Pancreas (tissue), 10 donors: ENCODE measurements around the gene CHN1. TPM values are rescaled to one million over a fixed set of nuclear protein-coding genes. Genes with fewer than 3 reads are reported as not detected.

ENCODE experiments used
- ATAC-seq, 4 donors: fragments of 200-7000 bp; cut with Tn5 transposase; one replicate each; pipeline versions ENCODE4 v1.8.0 to v1.9.1; 2020; ENCODE audit warnings: mild to moderate bottlenecking in 4 of 4, moderate library complexity in 4 of 4
- DNase-seq, 6 donors: peaks; one replicate each; pipeline ENCODE4 v3.0.0-alpha.2; 2020
- FAIRE-seq: peaks from 2 replicates; lab custom pipeline; 2012; peaks lifted over from hg19 to GRCh38; lab: Jason Lieb, UNC
- H3K27ac ChIP-seq, 4 donors: fragments of 200-600 bp; sonication (generic); 1 replicate in 3 of 4; 2 replicates in 1 of 4; pipeline versions ENCODE4 v1.5.0 to v1.8.0; 2020
- H3K27me3 ChIP-seq, 4 donors: fragments of 200-600 bp; one replicate each; pipeline ENCODE4 v1.8.0; 2021
- H3K36me3 ChIP-seq, 3 donors: fragments of 200-600 bp; sonication (generic) in 1 of 3; one replicate each; pipeline versions ENCODE4 v1.5.0 to v1.8.0; 2020 to 2021
- H3K4me1 ChIP-seq, 3 donors: fragments of 200-600 bp; one replicate each; pipeline ENCODE4 v1.8.0; 2021
- H3K4me3 ChIP-seq, 4 donors: fragments of 200-600 bp; sonication (generic) in 2 of 4; one replicate each; pipeline versions ENCODE4 v1.5.0 to v1.8.0; 2020 to 2021
- H3K9me3 ChIP-seq, 4 donors: fragments of 200-600 bp; one replicate each; pipeline ENCODE4 v1.8.0; 2021
- WGBS, 2 donors: extraction: QIAGEN DNeasy Blood & Tissue Kit; methylation state at CpG; one replicate each; pipeline ENCODE4 v1.1.7; 2013; 5-methylcytosine and 5-hydroxymethylcytosine counted together
- intact Hi-C, 3 donors: fragments of 100-400 bp; cut with DNase I; formaldehyde crosslinking; loops; one replicate each; pipeline versions ENCODE4 v1.11.1 to v1.14.2; 2022
- polyA plus RNA-seq, 2 donors: library from polyadenylated mRNA; stranded (reverse); fragments of 200-250 nt; gene quantifications; one replicate each; pipeline ENCODE4 v1.2.3, GENCODE V29; 2013
- total RNA-seq, 6 donors: library from RNA; stranded (reverse); fragmentation: NEBNext Ultra II Directional in 4 of 6; extraction: Animal tissue kit (Norgen Biotek cat#: 25700) in 4 of 6; gene quantifications; one replicate each; pipeline versions ENCODE4 v1.2.1 to v1.2.4, GENCODE V29; 2021 to 2023
- TF ChIP-seq, protein P1 (sequence below), 4 donors: fragments of 200-600 bp; sonication (generic) in 3 of 4; IDR thresholded peaks; one replicate each; pipeline versions ENCODE4 v1.5.0 to v1.8.0; 2021; ENCODE audit warnings: antibody characterized with exemption in 4 of 4
- donor health status: healthy with polysubstance abuse.
- donor health status: DM: no; HTN: no; CAD: no; lungs with moderate emphysema.
- donor health status: DM: no; HTN: no; CAD: no.
- donor health status: control.
- donor health status: control.
- donor health status: Bipolar disorder and iron deficiency.
- donor health status: DM: yes; HTN: yes; CAD: no.
- donor health status: DM: no; HTN: no; CAD: no.
- donor health status: DM: no; HTN: no; CAD: no.
- donor health status: DM: yes; HTN: yes; CAD: no.

CHN1 gene
- total and polyA plus RNA-seq, 8 donors, result 1.3 to 15.4 (median 3.7) TPM

DNA sequence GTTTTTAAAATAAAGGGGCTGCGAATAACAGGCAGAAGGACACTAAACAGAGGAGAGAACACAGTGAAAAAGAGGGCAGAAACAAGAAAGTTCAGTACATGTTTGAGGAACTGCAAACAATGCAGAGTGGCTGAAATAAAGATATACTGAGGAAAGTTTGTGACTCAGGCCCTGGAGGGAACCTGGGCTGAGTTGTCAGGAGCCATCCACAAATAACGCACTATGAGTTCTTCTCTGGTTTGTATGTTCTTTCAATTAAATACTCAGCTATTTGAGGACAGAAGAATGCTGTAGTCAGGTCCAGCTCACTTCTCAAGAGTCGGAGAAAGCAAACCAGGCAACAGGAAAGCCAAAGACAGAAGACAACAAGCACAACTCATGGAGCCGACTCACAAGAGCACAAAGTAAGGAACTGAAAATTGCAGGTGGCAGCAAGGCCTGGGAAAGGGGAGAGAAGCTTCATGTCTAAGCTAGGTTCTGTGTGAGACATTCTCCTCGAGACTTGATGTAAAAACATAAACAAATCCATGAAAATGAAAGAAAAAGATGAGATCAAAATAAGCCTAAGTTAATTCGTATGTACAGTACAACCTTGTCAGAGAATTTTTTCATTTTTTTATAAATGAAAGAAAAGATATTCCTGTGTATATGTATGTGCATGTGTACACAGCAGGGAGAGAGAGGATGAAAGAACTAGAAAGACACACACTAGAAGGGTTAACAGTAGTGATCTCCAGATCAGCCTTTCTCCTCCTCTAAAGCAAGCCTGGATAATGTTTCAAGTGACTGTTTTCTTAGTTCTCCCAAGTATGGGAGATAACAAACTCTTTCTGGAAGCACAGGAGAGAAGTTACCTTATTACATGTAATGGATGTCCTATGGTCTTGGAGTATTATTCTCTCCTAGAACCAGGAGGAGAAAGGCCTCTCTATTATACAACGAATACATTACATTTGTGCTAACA is 41.5 kb downstream of the CHN1 start:
- TF ChIP-seq, protein P1, sequence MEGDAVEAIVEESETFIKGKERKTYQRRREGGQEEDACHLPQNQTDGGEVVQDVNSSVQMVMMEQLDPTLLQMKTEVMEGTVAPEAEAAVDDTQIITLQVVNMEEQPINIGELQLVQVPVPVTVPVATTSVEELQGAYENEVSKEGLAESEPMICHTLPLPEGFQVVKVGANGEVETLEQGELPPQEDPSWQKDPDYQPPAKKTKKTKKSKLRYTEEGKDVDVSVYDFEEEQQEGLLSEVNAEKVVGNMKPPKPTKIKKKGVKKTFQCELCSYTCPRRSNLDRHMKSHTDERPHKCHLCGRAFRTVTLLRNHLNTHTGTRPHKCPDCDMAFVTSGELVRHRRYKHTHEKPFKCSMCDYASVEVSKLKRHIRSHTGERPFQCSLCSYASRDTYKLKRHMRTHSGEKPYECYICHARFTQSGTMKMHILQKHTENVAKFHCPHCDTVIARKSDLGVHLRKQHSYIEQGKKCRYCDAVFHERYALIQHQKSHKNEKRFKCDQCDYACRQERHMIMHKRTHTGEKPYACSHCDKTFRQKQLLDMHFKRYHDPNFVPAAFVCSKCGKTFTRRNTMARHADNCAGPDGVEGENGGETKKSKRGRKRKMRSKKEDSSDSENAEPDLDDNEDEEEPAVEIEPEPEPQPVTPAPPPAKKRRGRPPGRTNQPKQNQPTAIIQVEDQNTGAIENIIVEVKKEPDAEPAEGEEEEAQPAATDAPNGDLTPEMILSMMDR (IDR thresholded peaks at IDR 0.05), result no peak
- WGBS, 2 donors, result 87 to 89% methylated on average over 7 of the region's 7 CpGs
- no peak for DNase-seq
- intact Hi-C loops, result no loop called here
- H3K9me3 ChIP-seq, result no peaks in the 10 kb centered on the region
- no peaks in the 10 kb centered on the region for H3K36me3 ChIP-seq
- FAIRE-seq, result no peak
- no peak overlapping the region for H3K27ac ChIP-seq
- no peak overlapping the region for H3K4me3 ChIP-seq
- no peaks in the 10 kb centered on the region for H3K27me3 ChIP-seq
- no peak for ATAC-seq
- no peaks in the 10 kb centered on the region for H3K4me1 ChIP-seq

GRCh38 chr2:174959787-174960186 is 45.4 kb downstream of the CHN1 start:
- Histone ChIP-seq H3K36me3 (no peaks in the 10 kb centered on the region), H3K4me1 (no peaks in the 10 kb centered on the region), H3K9me3 (no peaks in the 10 kb centered on the region), H3K4me3 (no peak overlapping the region), H3K27ac (no peak overlapping the region), H3K27me3 (no peaks in the 10 kb centered on the region)
- ATAC-seq (no peak), DNase-seq (no peak), FAIRE-seq (no peak)
- WGBS, 2 donors, result 56 to 57% methylated on average over 2 of the region's 2 CpGs
- intact Hi-C loops, result no loop called here
- TF ChIP-seq, protein P1 (IDR thresholded peaks at IDR 0.05), result no peak

DNA sequence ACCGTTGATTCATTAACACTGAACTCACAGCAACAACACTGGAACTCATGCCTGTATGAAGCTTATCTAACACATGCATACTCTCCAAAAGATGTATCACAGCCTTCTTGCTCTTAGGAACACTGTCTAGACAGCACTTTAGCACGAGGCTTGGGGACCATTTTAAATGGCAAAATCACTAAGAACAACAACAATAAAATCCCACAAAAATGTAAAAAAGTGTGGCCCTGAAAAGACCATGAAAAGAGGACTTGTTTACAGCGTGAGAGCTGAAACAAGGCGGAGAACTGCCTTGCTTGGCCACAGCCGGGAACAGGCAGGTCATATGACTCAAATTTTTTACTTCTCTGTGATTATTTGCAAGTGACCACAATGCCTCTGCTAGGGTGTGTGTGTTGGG is 48.1 kb downstream of the CHN1 start:
- FAIRE-seq (no peak), ATAC-seq (no peak), DNase-seq (no peak)
- TF ChIP-seq, protein P1 (IDR thresholded peaks at IDR 0.05), result no peak
- Histone ChIP-seq H3K4me3 (no peak overlapping the region), H3K36me3 (no peaks in the 10 kb centered on the region), H3K9me3 (no peaks in the 10 kb centered on the region), H3K4me1 (no peaks in the 10 kb centered on the region), H3K27me3 (no peaks in the 10 kb centered on the region), H3K27ac (no peak overlapping the region)
- 82 to 86% methylated on average over 5 of the region's 5 CpGs for WGBS, 2 donors
- intact Hi-C loops, result no loop called here

DNA sequence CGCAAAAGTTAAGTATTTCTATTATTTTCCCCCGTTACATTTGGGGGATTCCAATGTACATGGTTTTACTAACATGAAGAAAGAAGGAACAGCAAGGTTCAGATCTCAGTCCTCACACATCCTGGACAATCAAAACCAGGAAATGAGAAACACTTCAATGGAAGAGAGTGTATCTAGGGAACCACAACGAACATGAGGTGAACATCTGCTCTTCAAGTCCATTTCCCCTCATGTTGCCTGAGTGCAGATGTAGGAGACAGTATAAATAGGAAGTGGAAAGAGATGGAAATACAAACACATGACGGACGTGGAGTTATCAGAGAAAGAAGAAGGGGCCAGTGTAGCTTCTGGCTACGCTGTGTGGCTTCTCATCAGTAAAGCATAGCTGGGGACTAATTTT is 52.6 kb downstream of the CHN1 start:
- intact Hi-C loops, result no loop called here
- FAIRE-seq, result no peak

More for the DNA sequence above, 52.6 kb downstream of the CHN1 start:
- no peaks in the 10 kb centered on the region for H3K36me3 ChIP-seq
- H3K4me3 ChIP-seq, result no peak overlapping the region
- DNase-seq, result no peak
- H3K27ac ChIP-seq, result no peak overlapping the region
- H3K9me3 ChIP-seq, result no peaks in the 10 kb centered on the region
- TF ChIP-seq, protein P1 (IDR thresholded peaks at IDR 0.05), result no peak
- WGBS, 2 donors, result 63 to 72% methylated on average over 6 of the region's 6 CpGs
- H3K27me3 ChIP-seq, result no peaks in the 10 kb centered on the region
- peak in 2 of 4 donors; percentile 81 to 88 for ATAC-seq
- H3K4me1 ChIP-seq, result no peaks in the 10 kb centered on the region
